Stimulated activated CD4-positive, alpha-beta T cell treated with anti-CD3 and anti-CD28 coated beads, Interleukin-4, amount 100 ng/mL, for 48 hours (primary cell): Measurements from ENCODE around the gene UBAC2.

Source experiments
- DNase-seq, 2 donors: peaks; one replicate each; pipeline ENCODE4 v3.0.0-alpha.2; 2020; ENCODE audit warnings: low read depth in 2 of 2

The UBAC2 gene

GRCh38 chr13:99356262-99357091, 155.8 kb downstream of the UBAC2 start:
- no peak for DNase-seq

DNA sequence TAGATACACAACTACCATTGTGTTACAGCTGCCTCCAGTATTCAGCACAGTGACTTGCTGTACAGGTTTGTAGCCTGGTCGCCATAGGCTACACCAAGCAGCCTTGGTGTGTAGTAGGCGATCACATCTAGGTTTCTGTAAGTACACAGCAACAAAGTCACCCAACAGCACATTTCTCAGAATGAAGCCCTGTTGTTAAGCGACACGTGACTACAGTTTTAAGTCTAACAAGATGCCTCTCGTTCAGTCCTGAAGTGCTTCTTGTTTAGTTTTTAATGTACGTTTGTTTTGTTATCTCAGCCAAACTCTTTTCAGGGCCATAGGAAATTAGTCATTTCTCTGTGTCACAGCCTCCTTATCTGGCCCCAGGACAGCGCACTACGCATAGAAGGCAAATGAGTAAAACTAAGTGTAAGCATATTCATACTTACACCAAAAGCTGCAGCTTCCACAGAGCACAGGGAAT, 156.5 kb downstream of the UBAC2 start:
- DNase-seq: peak in 1 of 2 donors; percentile 57

GRCh38 chr13:99357941-99358340, 157.3 kb downstream of the UBAC2 start:
- DNase-seq: no peak

DNA sequence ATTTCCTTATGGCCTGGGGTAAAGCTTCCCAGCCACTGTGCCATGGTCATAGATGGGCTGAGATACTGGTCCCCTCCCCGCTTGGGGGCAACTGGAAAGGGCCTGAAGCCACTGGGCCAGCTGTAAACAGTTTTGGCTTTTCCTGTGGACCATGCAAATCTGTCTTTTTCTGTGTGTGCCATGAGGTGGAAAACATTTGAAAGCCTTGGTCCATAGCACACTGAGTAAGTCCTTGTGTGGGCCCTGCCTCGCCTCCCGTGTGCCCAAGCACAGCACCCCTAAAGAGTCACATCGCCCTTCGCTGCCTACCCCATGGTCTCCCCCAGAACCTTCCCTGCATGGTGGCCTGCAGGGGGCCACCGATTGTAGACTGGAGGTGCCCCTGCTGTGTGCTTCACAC, 158.9 kb downstream of the UBAC2 start:
- no peak for DNase-seq

DNA sequence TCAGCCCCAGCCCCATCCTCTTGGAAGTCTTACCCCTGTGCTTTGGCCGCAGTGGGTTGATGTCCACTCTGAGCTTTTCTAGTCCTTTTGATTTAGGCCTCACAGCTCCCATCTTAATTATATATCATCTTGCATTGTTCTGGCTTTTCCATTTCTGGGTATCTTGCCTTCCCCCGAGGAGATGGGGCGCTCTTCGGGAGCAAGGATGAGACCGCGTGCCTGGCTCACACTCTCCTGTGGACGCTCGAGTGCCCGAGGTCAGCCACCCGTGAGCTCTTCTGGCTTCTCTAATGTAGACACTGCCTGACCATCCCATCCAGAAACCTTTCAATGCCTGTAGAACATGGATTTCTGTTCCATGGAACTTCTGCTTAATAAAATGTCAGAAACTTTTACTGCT, 160.0 kb downstream of the UBAC2 start:
- no peak for DNase-seq

- no peak for DNase-seq
Measured at GRCh38 chr13:99361197-99361596, 160.5 kb downstream of the UBAC2 start.

DNA sequence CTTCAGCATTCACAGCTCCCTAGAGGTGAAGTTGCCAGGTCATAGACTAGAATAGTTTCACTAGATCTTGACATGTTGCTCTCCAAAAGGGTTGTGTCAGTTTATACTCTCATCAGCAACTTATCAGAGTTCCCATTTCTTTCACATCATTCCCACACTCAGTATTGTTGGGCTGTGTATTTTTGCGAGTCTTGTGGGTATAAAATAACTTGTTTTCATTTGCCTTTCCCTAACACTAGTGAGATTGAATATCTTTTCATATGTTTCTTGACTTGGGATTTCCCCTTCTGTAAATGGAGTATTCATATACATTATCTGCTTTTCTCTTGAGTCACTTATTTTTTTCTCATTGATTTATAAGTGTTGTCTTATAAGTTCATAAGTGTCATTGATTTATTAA, 161.7 kb downstream of the UBAC2 start:
- DNase-seq: no peak

DNA sequence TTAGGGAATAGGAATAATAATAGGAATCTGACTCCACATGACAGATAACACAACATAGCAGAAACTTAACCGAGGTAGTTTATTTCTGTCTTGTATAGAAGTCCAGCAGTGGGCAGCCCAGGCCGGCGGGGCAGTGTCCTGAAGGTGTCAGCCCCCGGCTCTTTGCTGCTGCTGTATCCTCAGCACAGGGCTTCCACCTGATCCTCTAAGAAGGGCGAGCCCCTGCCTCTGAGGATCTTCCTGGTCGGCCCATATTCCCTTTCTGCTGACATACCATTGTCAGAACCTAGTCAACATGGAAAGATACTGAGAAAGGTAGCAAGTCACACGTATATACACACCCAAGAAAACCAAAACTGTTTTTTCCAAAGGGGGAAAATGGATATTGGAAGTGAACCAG, 162.7 kb downstream of the UBAC2 start:
- DNase-seq: no peak

- DNase-seq: no peak
Measured at GRCh38 chr13:99363949-99364348, 163.3 kb downstream of the UBAC2 start.

GRCh38 chr13:99366075-99366987, 165.7 kb downstream of the UBAC2 start:
- DNase-seq: no peak

- no peak for DNase-seq
Measured at GRCh38 chr13:99367106-99367616, 166.5 kb downstream of the UBAC2 start.

- DNase-seq: no peak
Measured at GRCh38 chr13:99367663-99368448, 167.2 kb downstream of the UBAC2 start.

DNA sequence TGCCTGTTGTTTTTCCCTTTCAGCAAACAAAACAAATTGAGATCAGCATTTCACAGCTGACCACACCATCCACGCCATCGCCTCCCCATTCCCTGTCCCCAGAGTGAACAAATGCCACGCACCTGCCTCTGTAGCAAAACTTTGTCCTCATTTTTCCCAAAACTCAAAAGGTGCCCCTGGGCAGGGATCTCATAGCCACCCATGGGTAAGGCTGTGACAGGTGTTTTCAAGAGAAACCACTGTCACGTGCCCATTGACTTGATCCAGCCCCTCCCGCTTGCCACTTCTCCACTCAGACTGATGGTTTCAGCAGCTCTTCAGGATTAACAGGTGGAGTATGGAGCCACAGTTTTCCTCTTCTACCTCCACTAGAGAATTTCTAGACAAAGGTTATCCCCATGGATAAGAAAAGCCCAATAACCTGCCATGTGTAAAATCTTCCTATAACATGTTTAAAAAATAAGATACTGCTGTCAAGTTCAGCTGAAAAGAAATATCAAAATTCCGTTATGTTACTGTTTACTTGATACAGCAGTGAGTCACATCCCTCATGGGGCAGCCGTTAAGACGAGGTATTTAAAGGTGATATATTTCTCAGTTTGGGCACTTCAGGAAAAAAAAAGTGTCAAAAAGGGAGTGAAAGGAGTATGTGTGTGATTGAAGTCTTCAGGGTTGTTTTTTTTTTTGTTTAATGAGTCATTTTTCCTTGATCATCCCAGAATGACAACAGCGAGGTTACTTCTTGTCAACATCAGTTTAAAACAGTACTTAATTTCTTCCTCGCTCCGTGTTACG, 170.0 kb downstream of the UBAC2 start:
- no peak for DNase-seq

DNA sequence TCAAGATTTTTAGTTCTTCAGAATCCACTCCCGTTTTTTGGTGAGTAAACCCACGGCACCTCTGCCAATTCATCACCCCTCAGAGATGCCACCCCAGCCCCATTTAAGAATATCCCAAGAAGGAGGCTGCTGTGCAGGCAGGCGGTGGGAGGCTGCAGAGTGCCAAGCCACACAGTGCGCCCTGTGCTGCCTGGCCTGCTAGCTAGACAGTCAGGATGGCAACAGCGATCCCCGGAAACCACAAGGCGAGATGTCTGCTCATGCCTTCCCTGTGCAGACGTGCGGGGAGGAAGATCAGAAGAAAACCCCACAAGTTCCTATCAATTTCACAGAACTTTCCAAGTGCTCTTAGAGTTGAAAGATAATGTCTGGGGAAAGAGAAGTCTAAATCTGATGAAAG, 171.3 kb downstream of the UBAC2 start:
- DNase-seq: no peak

DNA sequence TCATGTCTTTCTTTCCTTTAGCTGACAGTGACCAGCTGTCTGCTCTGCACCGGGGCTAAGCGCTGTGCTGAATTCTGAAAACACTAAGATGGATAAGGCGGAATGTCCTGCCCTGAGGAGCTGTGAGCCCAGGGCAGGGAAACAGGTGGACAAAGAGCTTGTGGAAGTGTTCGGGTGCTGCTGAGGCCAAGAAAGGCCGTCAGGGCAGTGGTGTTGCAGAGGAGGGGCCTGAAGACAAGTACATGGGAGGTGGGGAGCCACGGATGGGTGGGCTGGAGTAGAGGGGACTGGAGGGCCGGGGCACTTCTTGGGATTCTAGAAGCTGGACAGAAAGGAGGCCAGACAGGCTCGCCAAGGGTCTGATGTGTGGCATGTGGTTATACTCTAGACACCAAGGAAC, 172.8 kb downstream of the UBAC2 start:
- DNase-seq: no peak

DNA sequence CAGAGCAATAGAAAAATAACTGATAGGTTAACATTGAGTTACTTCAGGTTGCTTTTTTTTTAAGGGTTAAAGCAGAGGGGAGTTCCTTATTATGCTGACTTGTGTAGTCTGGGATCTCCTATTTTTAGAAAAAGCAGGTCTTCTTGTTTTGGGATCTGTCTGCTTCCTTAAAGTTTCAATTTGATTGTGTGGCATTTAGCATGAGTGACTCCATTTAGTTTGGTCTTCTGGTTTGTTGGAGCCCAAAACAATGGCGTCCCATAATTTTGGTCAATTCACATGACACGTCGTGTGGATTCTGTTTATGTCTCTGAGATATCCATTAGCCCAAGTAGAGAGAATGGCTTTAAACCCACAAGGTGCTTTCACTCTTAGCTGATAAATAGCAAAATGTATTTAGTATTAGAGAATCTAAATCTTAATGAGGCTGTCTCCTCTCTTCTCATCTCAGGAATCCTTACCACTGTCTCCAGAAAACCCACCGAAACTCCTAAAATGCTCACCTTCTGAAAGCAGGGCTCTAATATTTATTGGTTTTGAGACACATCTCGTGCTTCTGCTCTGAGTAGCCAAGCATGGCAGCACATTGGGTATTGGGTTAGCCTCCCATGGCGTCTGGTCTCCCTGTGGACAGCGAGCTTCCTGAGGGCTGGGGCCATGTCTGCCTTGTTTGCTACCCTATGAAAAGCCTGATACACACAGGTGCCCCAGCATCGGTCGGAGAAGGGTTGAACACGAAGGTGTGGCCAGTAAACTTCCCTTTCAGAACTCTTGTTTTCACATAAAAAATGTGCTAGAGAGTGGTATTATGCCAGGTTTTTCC, 173.7 kb downstream of the UBAC2 start:
- no peak for DNase-seq

GRCh38 chr13:99374994-99375737, 174.5 kb downstream of the UBAC2 start:
- no peak for DNase-seq

GRCh38 chr13:99375738-99376080, 175.1 kb downstream of the UBAC2 start:
- DNase-seq: no peak

DNA sequence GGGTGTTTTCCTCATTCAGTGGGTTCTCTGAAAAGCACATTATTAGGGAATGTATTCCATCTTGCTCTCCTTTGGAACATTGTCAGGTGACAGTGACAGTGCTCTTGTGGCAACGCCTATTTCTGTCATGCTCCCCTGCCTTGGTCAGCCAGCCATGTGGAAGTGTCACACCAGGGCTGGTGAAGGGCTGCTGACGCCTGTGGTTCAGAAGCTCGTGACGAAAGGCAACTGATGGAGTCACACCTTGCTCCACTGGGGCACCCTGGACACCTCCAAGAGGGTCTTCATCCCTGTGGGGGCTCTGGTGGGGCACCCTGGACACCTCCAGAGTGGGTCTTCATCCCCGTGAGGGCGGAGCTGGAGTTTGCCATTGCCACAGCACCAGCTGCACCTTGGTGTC, 175.5 kb downstream of the UBAC2 start:
- DNase-seq: no peak
